A673 (cell line): ENCODE data around the gene TMEM213. TPM values are rescaled to one million over a fixed set of nuclear protein-coding genes. Genes with fewer than 3 reads are reported as not detected.

Experiments
- BruUV-seq: library from RNA; stranded (reverse); fragments of 400-500 nt; replicated peaks from 2 replicates; lab custom pipeline; 2021; lab: Mats Ljungman, UMichigan
- CTCF ChIA-PET: fragments of 300-600 bp; sonication (Branson Sonifier 250); formaldehyde crosslinking; loops from one replicate; lab custom pipeline; 2022; ENCODE audit warnings: antibody characterized with exemption; lab: Charles Lee
- POLR2A ChIA-PET: fragments of 300-600 bp; sonication (Branson Sonifier 250); formaldehyde crosslinking; loops from one replicate; lab custom pipeline; 2022; ENCODE audit warnings: antibody characterized with exemption; ENCODE audit not compliant: low non-redundant PET; lab: Charles Lee
- DNase-seq: peaks from one replicate; pipeline ENCODE4 v3.0.0-alpha.2; 2015; ENCODE audit warnings: low spot score
- H3K27ac ChIP-seq: fragments of 200-600 bp; sonication (generic); 2 replicates; pipeline ENCODE4 v1.5.1; 2016; ENCODE audit warnings: mixed run types, low read depth, mild to moderate bottlenecking, mixed read lengths, antibody characterized with exemption, low read length; ENCODE audit not compliant: poor library complexity, severe bottlenecking
- H3K27me3 ChIP-seq: fragments of 200-600 bp; sonication (generic); replicated peaks from 2 replicates; pipeline ENCODE4 v1.6.1; 2017; ENCODE audit warnings: mixed run types, low read depth, mild to moderate bottlenecking, mixed read lengths, antibody characterized with exemption, low read length; ENCODE audit not compliant: insufficient read depth, poor library complexity
- H3K36me3 ChIP-seq: fragments of 200-600 bp; sonication (generic); 2 replicates; pipeline ENCODE4 v1.6.1; 2016; ENCODE audit warnings: mixed run types, mild to moderate bottlenecking, mixed read lengths, antibody characterized with exemption, low read length; ENCODE audit not compliant: insufficient read depth, poor library complexity, severe bottlenecking
- H3K4me1 ChIP-seq: fragments of 200-600 bp; sonication (generic); 2 replicates; pipeline ENCODE4 v1.6.1; 2017; ENCODE audit warnings: mixed run types, mild to moderate bottlenecking, mixed read lengths, antibody characterized with exemption, low read length; ENCODE audit not compliant: insufficient read depth, poor library complexity, severe bottlenecking
- H3K4me3 ChIP-seq: fragments of 200-600 bp; sonication (generic); 2 replicates; pipeline ENCODE4 v1.5.1; 2016; ENCODE audit warnings: low read depth, mixed run types, mild to moderate bottlenecking, mixed read lengths, low read length; ENCODE audit not compliant: poor library complexity, severe bottlenecking
- H3K9me3 ChIP-seq: fragments of 200-600 bp; sonication (generic); 2 replicates; pipeline ENCODE4 v1.6.1; 2016; ENCODE audit warnings: mixed run types, low read depth, mild to moderate bottlenecking, mixed read lengths, antibody characterized with exemption, low read length; ENCODE audit not compliant: poor library complexity, severe bottlenecking
- CTCF ChIP-seq: fragments of 300-800, 200-600 bp; sonication (generic); conservative IDR thresholded peaks from 2 replicates; pipeline ENCODE4 v1.5.1; 2017; ENCODE audit warnings: low read depth, mild to moderate bottlenecking, antibody characterized with exemption, low read length, moderate library complexity, mixed read lengths
- EZH2 ChIP-seq: fragments of 200-600 bp; sonication (generic); IDR thresholded peaks from 2 replicates; pipeline ENCODE4 v1.6.1; 2017; ENCODE audit warnings: borderline replicate concordance, low read depth, mild to moderate bottlenecking, mixed read lengths, antibody characterized with exemption, low read length; ENCODE audit not compliant: poor library complexity, severe bottlenecking
- intact Hi-C: fragments of 100-400 bp; cut with micrococcal nuclease; formaldehyde crosslinking; loops from one replicate; pipeline ENCODE4 v1.10.0; 2022; ENCODE audit not compliant: unreplicated experiment
- total RNA-seq: library from RNA; stranded (reverse); gene quantifications from 2 replicates; pipeline ENCODE4 v1.2.3, GENCODE V29; 2021

The TMEM213 gene
- total RNA-seq, 1 experiment from 2014 or later = not detected

GRCh38 chr7:138819625-138820024 lies 21.8 kb downstream of the TMEM213 start:
- Histone ChIP-seq H3K27ac (no peak overlapping the region), H3K4me3 (no peak overlapping the region), H3K36me3 (no peaks in the 10 kb centered on the region), H3K9me3 (no peaks in the 10 kb centered on the region), H3K27me3 (no peaks in the 10 kb centered on the region), H3K4me1 (no peaks in the 10 kb centered on the region)
- DNase-seq = no peak
- BruUV-seq = no TSS peak
- intact Hi-C loops = no loop called here
- CTCF ChIA-PET = interaction anchor here (0.6 kb wide), 1 partner anchor 81 kb away, joined by 3 read pairs; no protein-coding TSS in a partner anchor
- POLR2A ChIA-PET = no interaction called here
- TF ChIP-seq CTCF = no peak
- no peak for TF ChIP-seq EZH2

DNA sequence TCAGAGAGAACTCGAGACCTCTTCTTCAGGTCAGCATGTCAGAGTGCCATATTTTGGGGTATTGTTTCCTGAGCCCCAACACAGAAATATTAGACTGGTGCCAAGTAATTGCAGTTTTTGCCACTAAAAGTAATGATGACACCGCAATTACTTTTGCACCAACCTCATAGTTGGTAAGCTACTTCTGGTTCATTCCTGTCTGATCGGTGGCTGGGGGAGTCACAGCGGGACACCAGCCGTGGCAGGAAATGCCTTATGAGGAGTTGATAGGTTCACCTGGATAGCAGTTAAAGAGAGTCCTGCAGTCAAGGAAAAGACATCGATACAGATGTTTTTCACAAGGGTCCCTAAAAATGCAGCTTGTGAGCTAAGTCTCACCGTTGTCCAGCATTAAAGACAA lies 24.1 kb downstream of the TMEM213 start:
- H3K27ac ChIP-seq = no peak overlapping the region
- intact Hi-C loops = no loop called here
- TF ChIP-seq EZH2 (no peak), CTCF (no peak)
- CTCF ChIA-PET = no interaction called here
- POLR2A ChIA-PET = no interaction called here
- no peak for DNase-seq
- H3K27me3 ChIP-seq = no peaks in the 10 kb centered on the region
- H3K9me3 ChIP-seq = no peaks in the 10 kb centered on the region
- no peak overlapping the region for H3K4me3 ChIP-seq
- H3K36me3 ChIP-seq = no peaks in the 10 kb centered on the region
- no TSS peak for BruUV-seq
- no peaks in the 10 kb centered on the region for H3K4me1 ChIP-seq

DNA sequence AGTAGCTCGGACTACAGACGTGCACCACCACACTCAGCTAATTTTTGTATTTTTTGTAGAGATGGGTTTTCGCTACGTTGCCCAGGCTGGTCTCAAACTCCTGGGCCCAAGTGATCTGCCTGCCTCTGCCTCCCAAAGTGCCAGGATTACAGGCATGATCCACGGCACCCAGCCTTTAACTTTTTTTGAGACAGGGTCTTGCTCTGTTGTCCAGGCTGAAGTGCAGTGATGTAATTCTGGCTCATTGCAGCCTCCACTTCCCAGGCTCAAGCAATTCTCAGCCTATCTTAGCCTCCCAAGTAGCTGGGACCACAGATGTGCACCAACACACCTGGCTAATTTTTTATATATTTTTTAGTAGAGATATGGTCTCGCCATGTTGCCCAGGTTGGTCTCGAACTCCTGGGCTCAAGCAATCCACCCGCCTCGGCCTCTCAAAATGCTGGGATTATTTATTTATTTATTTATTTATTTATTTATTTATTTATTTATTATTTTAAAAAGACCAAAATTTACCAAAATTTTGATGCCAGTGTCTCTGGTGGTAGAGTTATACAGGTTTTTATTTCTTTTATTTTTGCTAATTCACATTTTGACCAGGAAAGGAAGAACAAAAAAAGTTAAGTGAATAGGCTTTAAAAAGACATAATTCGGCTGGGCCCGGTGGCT lies 25.2 kb downstream of the TMEM213 start:
- Histone ChIP-seq H3K4me1 (no peaks in the 10 kb centered on the region), H3K27me3 (no peaks in the 10 kb centered on the region), H3K27ac (no peak overlapping the region), H3K4me3 (no peak overlapping the region), H3K9me3 (no peaks in the 10 kb centered on the region), H3K36me3 (no peaks in the 10 kb centered on the region)
- no peak for TF ChIP-seq EZH2
- TF ChIP-seq CTCF = no peak
- CTCF ChIA-PET = no interaction called here
- intact Hi-C loops = no loop called here
- BruUV-seq = no TSS peak
- POLR2A ChIA-PET = no interaction called here
- no peak for DNase-seq
